Adipocyte (in vitro differentiated cells): ENCODE results near the gene FGB.

Source experiments
- DNase-seq: peaks from one replicate; pipeline ENCODE4 v3.0.0-alpha.2; 2015; ENCODE audit warnings: low read depth
- H3K27me3 ChIP-seq: replicated peaks from 2 replicates; pipeline ENCODE4 v1.7.0; 2013; ENCODE audit warnings: mild to moderate bottlenecking, low read length, moderate library complexity; ENCODE audit not compliant: control insufficient read depth, insufficient read depth
- H3K36me3 ChIP-seq: 2 replicates; pipeline ENCODE4 v1.7.0; 2013; ENCODE audit warnings: low read length, mild to moderate bottlenecking, moderate library complexity; ENCODE audit not compliant: control insufficient read depth, insufficient read depth, severe bottlenecking
- H3K4me1 ChIP-seq: 2 replicates; pipeline ENCODE4 v1.7.0; 2013; ENCODE audit warnings: mild to moderate bottlenecking, low read length, moderate library complexity; ENCODE audit not compliant: control insufficient read depth, insufficient read depth
- H3K4me3 ChIP-seq: 2 replicates; pipeline ENCODE4 v1.7.0; 2013; ENCODE audit warnings: mild to moderate bottlenecking, low read length, moderate library complexity
- H3K9ac ChIP-seq: 2 replicates; pipeline ENCODE4 v1.7.0; 2013; ENCODE audit warnings: mild to moderate bottlenecking, low read length, moderate library complexity
- H3K9me3 ChIP-seq: 2 replicates; pipeline ENCODE4 v1.7.0; 2013; ENCODE audit warnings: mild to moderate bottlenecking, low read length, moderate library complexity; ENCODE audit not compliant: control insufficient read depth

FGB gene

DNA sequence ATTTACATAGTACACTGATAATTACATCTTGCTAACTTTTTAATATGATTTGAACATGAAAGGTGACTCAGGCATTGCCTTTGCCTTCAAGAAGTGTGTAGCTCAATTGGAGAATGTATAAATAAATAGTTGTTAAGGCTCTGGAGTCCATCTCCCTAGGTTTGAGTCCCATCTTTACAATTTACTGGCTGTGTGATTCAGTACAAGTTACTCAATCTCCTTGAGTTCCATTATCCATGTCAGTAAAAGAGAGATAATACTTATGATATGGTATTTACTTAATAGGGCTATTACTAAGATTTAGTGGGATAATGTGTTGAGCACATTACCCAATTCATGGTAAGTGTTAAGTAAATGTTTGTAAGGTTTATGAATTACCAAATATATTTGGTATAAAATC is 51.5 kb downstream of the FGB start:
- H3K36me3 ChIP-seq, result no peaks in the 10 kb centered on the region
- H3K4me3 ChIP-seq, result no peak overlapping the region
- peaks cover 7% of the 10 kb centered on the region for H3K27me3 ChIP-seq
- H3K4me1 ChIP-seq, result no peaks in the 10 kb centered on the region
- H3K9ac ChIP-seq, result no peak overlapping the region
- no peak for DNase-seq
- H3K9me3 ChIP-seq, result no peaks in the 10 kb centered on the region

DNA sequence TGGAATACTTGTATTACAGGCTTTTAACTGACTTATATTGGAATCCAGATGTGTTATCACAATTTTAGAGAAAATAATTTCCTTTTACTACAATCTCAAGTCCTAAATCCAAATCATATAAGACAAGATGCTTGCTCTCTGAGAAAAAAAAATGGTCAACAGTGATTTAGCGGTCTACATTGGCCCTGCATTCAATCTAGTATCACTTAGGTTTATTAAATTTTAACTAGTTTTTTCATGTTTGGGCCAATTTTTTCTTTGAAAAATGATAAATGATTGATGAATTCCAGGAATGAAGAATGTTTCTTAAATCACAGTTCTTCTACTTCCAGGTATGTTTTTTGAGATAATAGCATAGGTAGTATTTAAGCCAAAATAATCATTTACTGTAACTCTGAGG is 52.4 kb downstream of the FGB start:
- Histone ChIP-seq H3K36me3 (no peaks in the 10 kb centered on the region), H3K9me3 (no peaks in the 10 kb centered on the region), H3K4me3 (no peak overlapping the region), H3K9ac (no peak overlapping the region), H3K4me1 (peaks cover 3% of the 10 kb centered on the region), H3K27me3 (peaks cover 5% of the 10 kb centered on the region)
- DNase-seq, result no peak

DNA sequence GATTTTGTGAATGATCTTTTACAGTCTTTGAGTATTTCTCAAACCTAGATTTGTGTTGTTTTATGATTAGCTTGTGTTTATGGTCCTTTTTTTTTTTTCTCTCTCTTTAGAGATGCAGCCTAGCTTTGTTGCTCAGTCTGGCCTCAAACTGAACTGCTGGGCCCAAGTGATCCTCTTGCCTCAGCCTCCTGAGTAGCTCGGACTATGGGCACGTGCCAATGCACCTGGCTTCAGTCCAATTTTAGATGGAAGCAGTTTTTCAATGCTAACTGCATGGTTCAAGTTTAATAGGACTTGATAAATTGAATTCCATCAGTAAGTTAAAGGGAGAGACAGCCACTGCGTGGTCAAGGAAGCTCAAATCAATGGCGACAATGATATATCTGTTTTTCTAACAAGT is 53.5 kb downstream of the FGB start:
- H3K9me3 ChIP-seq, result no peaks in the 10 kb centered on the region
- H3K4me3 ChIP-seq, result no peak overlapping the region
- DNase-seq, result no peak
- no peak overlapping the region for H3K9ac ChIP-seq
- no peaks in the 10 kb centered on the region for H3K36me3 ChIP-seq
- H3K4me1 ChIP-seq, result peaks cover 3% of the 10 kb centered on the region
- no peaks in the 10 kb centered on the region for H3K27me3 ChIP-seq

DNA sequence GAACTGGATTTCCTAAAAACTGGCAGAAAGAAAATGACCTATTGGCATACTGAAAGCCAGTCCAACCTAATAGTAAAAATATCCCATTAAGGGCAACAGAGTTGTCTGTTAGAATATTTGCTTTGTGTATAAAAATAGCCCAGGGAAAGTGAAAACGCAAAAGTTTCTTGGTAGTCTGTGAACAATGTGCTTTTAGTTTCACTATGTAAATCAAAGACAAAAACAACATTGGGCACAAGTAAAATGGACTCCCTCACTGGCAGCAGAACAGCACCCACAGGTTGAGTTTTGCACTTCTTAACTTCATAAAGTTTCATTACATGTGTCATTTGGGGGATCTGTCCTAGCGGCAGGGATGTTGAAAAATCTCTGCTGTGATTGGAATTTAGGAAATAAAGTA is 53.9 kb downstream of the FGB start:
- Histone ChIP-seq H3K9me3 (no peaks in the 10 kb centered on the region), H3K4me1 (peaks cover 3% of the 10 kb centered on the region), H3K9ac (no peak overlapping the region), H3K36me3 (no peaks in the 10 kb centered on the region), H3K4me3 (no peak overlapping the region), H3K27me3 (no peaks in the 10 kb centered on the region)
- DNase-seq, result no peak

DNA sequence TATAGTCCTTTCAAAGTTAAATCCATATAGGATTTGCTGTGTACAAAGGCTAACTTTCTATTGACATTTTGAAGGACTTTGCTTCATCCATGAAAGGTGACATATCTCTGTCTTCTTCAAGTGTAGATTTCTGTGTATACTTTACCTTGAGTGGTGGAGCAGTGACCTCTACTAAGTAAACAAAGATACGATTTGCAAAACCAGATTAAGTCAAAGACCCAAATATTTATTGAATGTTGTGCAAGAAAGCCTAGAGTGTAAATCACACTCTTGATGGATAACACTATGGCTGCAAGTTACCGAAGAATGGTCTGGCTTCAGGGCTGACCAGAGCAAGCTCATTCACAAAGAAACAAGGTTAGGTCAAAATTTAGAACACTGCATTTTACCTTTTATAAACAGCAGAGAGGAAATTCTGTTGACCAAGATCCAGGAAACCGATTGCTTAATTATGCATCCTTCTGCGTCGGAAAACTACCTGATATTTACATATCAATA is 55.1 kb downstream of the FGB start:
- Histone ChIP-seq H3K9ac (no peak overlapping the region), H3K4me1 (peaks cover 3% of the 10 kb centered on the region), H3K36me3 (no peaks in the 10 kb centered on the region), H3K27me3 (no peaks in the 10 kb centered on the region), H3K9me3 (no peaks in the 10 kb centered on the region), H3K4me3 (no peak overlapping the region)
- no peak for DNase-seq

DNA sequence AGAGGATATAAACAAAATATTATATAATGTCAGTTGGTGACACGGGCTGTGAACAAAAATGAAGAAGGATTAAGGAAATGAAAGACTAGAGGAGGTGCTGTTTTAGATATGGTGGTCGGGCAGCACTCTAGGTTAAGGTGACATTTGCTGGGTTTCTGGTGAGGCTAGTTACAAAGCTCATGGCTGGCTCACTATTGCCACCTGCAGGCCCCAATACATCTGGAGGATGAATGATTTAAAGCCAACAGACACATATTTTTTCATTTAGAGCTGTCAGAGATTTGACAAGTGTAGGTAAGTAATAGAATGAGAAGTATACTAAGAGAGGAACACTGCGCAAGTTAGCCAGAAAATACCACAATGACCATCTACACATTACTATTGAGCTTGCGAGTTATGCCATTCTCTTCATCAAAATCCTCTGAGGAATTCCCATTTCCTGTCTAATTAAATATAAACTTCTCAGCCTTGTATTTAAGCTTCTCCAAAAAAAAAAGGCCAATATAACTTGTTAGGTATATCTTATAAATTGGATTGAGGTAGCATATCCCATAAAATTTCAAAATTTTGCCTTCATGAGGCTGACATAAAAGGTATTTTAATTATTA is 56.0 kb downstream of the FGB start:
- Histone ChIP-seq H3K4me1 (peaks cover 3% of the 10 kb centered on the region), H3K9ac (no peak overlapping the region), H3K36me3 (no peaks in the 10 kb centered on the region), H3K9me3 (no peaks in the 10 kb centered on the region), H3K4me3 (no peak overlapping the region), H3K27me3 (peaks cover 1% of the 10 kb centered on the region)
- peak; percentile 84 for DNase-seq

DNA sequence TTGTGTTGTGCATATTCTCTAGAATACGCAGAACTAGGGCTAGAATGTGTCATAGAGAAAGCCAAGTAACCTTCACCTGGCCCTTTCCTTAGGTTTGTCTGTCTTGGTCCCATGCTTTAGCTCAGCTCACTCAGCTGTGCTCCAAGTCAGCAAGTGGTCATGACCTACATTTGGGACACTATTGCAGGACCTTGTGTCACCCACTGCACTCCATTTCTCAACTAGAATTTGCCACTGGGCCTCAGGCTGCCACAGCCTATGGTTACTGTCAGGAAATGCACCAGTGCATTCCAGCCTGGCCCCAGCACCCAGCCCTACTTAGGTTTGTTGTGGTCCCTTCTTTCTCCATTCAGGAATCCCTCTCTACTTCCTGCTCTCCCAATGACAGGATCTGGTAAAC is 57.3 kb downstream of the FGB start:
- DNase-seq, result no peak
- peaks cover 3% of the 10 kb centered on the region for H3K27me3 ChIP-seq
- no peak overlapping the region for H3K9ac ChIP-seq

More for the DNA sequence above, 57.3 kb downstream of the FGB start:
- H3K4me3 ChIP-seq, result no peak overlapping the region
- no peaks in the 10 kb centered on the region for H3K9me3 ChIP-seq
- H3K4me1 ChIP-seq, result peaks cover 3% of the 10 kb centered on the region
- no peaks in the 10 kb centered on the region for H3K36me3 ChIP-seq
